ENCODE measurements around the gene MRPL58. TPM values are rescaled to one million over a fixed set of nuclear protein-coding genes. Genes with fewer than 3 reads are reported as not detected.

MRPL58 gene
- total RNA-seq, 1 experiment from 2014 or later: 55.2 TPM

DNA sequence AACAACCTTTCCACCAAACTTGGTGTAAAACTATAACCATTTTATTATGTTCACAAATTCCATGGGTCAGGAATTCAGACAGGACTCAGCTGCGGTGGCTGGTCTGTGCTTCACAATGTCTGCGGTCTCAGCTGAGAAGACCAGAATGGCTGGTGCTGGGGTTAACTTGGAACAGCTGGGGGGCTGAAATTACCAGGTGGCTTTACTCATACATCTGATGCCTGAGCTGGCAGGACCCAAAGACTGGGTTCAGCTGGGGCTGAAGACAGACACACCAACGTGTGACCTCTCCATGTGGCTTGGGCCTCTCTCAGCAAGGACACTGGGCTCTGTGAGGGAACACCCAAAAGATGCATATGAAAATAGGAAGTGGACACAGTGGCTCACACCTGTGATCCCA lies 34.2 kb upstream of the MRPL58 start:
- Histone ChIP-seq H3K36me3 (ENCODE audit: control insufficient read depth, insufficient read depth, low read length) (no peaks in the 10 kb centered on the region), H3K4me1 (ENCODE audit: control insufficient read depth, insufficient read depth, low read length) (peaks cover 11% of the 10 kb centered on the region), H3K27ac (ENCODE audit: low read length) (no peak overlapping the region), H3K27me3 (ENCODE audit: control insufficient read depth, insufficient read depth, low read length) (no peaks in the 10 kb centered on the region), H3K9me3 (ENCODE audit: control insufficient read depth, insufficient read depth, low read depth, low read length) (no peaks in the 10 kb centered on the region), H3K4me3 (ENCODE audit: low read depth in 2 of 2, low read length in 2 of 2) (no peak overlapping the region)
- no TSS peak for BruUV-seq (replicated peaks)
- ChIA-PET POLR2A (no interaction called here), CTCF (interaction anchor here (2.1 kb wide), 1 partner anchor 17 kb away, joined by 16 read pairs; no protein-coding TSS in a partner anchor)
- in situ Hi-C loops (cut with HindIII; ENCODE audit: low pct_unique_long_range_greater_than_20kb, low sequenced_read_pairs): no loop called here
- DNase-seq (ENCODE audit: low read depth, low spot score) (no peak), ATAC-seq (no peak)
- no peak for TF ChIP-seq TCF7L2 (IDR thresholded peaks at IDR 0.05; ENCODE audit: low read depth, low read length)
- no peak for TF ChIP-seq SIN3A (IDR thresholded peaks at IDR 0.05; ENCODE audit: borderline replicate concordance, insufficient read depth, low read depth, low read length)
- intact Hi-C loops (cut with micrococcal nuclease; ENCODE audit: unreplicated experiment): loop anchor here (10.0 kb wide), 1 partner anchor 127 kb away; the partner anchor contains the start of gene ARMC7

GRCh38 chr17:74979408-74980146 lies 32.9 kb upstream of the MRPL58 start:
- no peak for DNase-seq (ENCODE audit: low read depth, low spot score)
- ChIA-PET POLR2A (no interaction called here), CTCF (interaction anchor here (2.1 kb wide), 1 partner anchor 19 kb away, joined by 16 read pairs; no protein-coding TSS in a partner anchor)
- H3K27me3 ChIP-seq (ENCODE audit: control insufficient read depth, insufficient read depth, low read length): no peaks in the 10 kb centered on the region
- no peak overlapping the region for H3K4me3 ChIP-seq (ENCODE audit: low read depth in 2 of 2, low read length in 2 of 2)
- TF ChIP-seq TCF7L2 (IDR thresholded peaks at IDR 0.05; ENCODE audit: low read depth, low read length) (no peak), CTCF (IDR thresholded peaks at IDR 0.05) (no peak), SIN3A (IDR thresholded peaks at IDR 0.05; ENCODE audit: borderline replicate concordance, insufficient read depth, low read depth, low read length) (no peak), POLR2AphosphoS5 (IDR thresholded peaks at IDR 0.05; ENCODE audit: low read depth, low read length) (no peak), REST (IDR thresholded peaks at IDR 0.05; ENCODE audit: insufficient read depth in 1 of 2, low read depth in 2 of 2, low read length in 1 of 2) (no peak)
- in situ Hi-C loops (cut with HindIII; ENCODE audit: low pct_unique_long_range_greater_than_20kb, low sequenced_read_pairs) (no loop called here), intact Hi-C loops (cut with micrococcal nuclease; ENCODE audit: unreplicated experiment) (loop anchor here (10.0 kb wide), 1 partner anchor 125 kb away; the partner anchor contains the start of gene ARMC7)
- peaks cover 13% of the 10 kb centered on the region for H3K4me1 ChIP-seq (ENCODE audit: control insufficient read depth, insufficient read depth, low read length)
- no TSS peak for BruUV-seq (replicated peaks)
- no peaks in the 10 kb centered on the region for H3K36me3 ChIP-seq (ENCODE audit: control insufficient read depth, insufficient read depth, low read length)
- no peak overlapping the region for H3K27ac ChIP-seq (ENCODE audit: low read length)
- no peak for ATAC-seq
- H3K9me3 ChIP-seq (ENCODE audit: control insufficient read depth, insufficient read depth, low read depth, low read length): no peaks in the 10 kb centered on the region
